Esophagus muscularis mucosa (tissue), 4 donors: Measurements from ENCODE around the gene SEC22A. TPM values are rescaled to one million over a fixed set of nuclear protein-coding genes. Genes with fewer than 3 reads are reported as not detected.

Experiments
- DNase-seq: peaks from one replicate; pipeline ENCODE4 v3.0.0-alpha.2; 2017; ENCODE audit errors: extremely low spot score
- H3K27ac ChIP-seq, 4 donors: fragments of 200-600 bp; sonication (generic); replicated peaks in 1 of 4; 1 replicate in 3 of 4; 2 replicates in 1 of 4; pipeline ENCODE4 v1.5.1; 2016 to 2019; ENCODE audit warnings: mild to moderate bottlenecking in 1 of 4
- H3K27me3 ChIP-seq, 4 donors: fragments of 200-600 bp; sonication (generic); one replicate each; pipeline versions ENCODE4 v1.5.1 to v1.6.0; 2016 to 2019
- H3K36me3 ChIP-seq, 4 donors: fragments of 200-600 bp; sonication (generic); one replicate each; pipeline ENCODE4 v1.5.1; 2016 to 2019
- H3K4me1 ChIP-seq, 4 donors: fragments of 200-600 bp; sonication (generic); one replicate each; pipeline ENCODE4 v1.5.1; 2016 to 2019
- H3K4me3 ChIP-seq, 4 donors: fragments of 200-600 bp; sonication (generic); 1 replicate in 2 of 4; 2 replicates in 2 of 4; pipeline ENCODE4 v1.5.1; 2016 to 2019; ENCODE audit warnings: mild to moderate bottlenecking in 4 of 4, moderate library complexity in 1 of 4
- H3K9me3 ChIP-seq, 4 donors: fragments of 200-600 bp; sonication (generic); 1 replicate in 3 of 4; 2 replicates in 1 of 4; pipeline ENCODE4 v1.5.1; 2016 to 2019
- EP300 ChIP-seq: sonication (generic); formaldehyde crosslinking; IDR thresholded peaks from one replicate; pipeline ENCODE4 v1.6.1; 2017; ENCODE audit warnings: antibody characterized with exemption
- POLR2A ChIP-seq: fragments of 450-650 bp; IDR thresholded peaks from one replicate; pipeline ENCODE4 v1.6.1; 2017; ENCODE audit warnings: antibody characterized with exemption, moderate library complexity, mild to moderate bottlenecking, low read depth
- POLR2AphosphoS5 ChIP-seq, 2 donors: sonication (generic); formaldehyde crosslinking; IDR thresholded peaks; one replicate each; pipeline ENCODE4 v1.6.1; 2017; ENCODE audit warnings: antibody characterized with exemption in 2 of 2
- WGBS: methylation state at CpG from one replicate; pipeline ENCODE4 v1.1.5; 2018; 5-methylcytosine and 5-hydroxymethylcytosine counted together
- intact Hi-C: fragments of 100-400 bp; cut with DNase I; formaldehyde crosslinking; loops from one replicate; pipeline ENCODE4 v1.15.1; 2023
- total RNA-seq, 4 donors: library from RNA; depleted of rRNA; stranded (reverse); fragments of >200 nt; gene quantifications; one replicate each; pipeline versions ENCODE4 v1.1.0 to v1.2.1, GENCODE V29; 2016
- TF ChIP-seq, protein P1 (sequence below), 3 experiments: fragments of 200-600 bp in 2 of 3; fragments of 450-650 bp in 1 of 3; sonication (generic) in 2 of 3; IDR thresholded peaks; one replicate each; pipeline ENCODE4 v1.5.1; 2017 to 2019; ENCODE audit warnings: antibody characterized with exemption in 3 of 3, mild to moderate bottlenecking in 2 of 3, moderate library complexity in 1 of 3

Gene SEC22A
- total RNA-seq, 4 donors from 2014 or later = 12.0 to 29.9 (median 20.0) TPM

- DNase-seq = no peak
- intact Hi-C loops = no loop called here
- TF ChIP-seq, protein P1, sequence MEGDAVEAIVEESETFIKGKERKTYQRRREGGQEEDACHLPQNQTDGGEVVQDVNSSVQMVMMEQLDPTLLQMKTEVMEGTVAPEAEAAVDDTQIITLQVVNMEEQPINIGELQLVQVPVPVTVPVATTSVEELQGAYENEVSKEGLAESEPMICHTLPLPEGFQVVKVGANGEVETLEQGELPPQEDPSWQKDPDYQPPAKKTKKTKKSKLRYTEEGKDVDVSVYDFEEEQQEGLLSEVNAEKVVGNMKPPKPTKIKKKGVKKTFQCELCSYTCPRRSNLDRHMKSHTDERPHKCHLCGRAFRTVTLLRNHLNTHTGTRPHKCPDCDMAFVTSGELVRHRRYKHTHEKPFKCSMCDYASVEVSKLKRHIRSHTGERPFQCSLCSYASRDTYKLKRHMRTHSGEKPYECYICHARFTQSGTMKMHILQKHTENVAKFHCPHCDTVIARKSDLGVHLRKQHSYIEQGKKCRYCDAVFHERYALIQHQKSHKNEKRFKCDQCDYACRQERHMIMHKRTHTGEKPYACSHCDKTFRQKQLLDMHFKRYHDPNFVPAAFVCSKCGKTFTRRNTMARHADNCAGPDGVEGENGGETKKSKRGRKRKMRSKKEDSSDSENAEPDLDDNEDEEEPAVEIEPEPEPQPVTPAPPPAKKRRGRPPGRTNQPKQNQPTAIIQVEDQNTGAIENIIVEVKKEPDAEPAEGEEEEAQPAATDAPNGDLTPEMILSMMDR (IDR thresholded peaks at IDR 0.05) = no peak
- no peak for TF ChIP-seq POLR2A
- no peak for TF ChIP-seq EP300
- no peak for TF ChIP-seq POLR2AphosphoS5 (IDR thresholded peaks at IDR 0.05)
- H3K27me3 ChIP-seq = no peaks in the 10 kb centered on the region
- H3K27ac ChIP-seq = no peak overlapping the region
- H3K36me3 ChIP-seq = peaks cover 58 to 100% (median 72%) of the 10 kb centered on the region in 4 donors
- peaks cover 0 to 12% (median 5%) of the 10 kb centered on the region in 4 donors for H3K4me1 ChIP-seq
- H3K9me3 ChIP-seq = no peaks in the 10 kb centered on the region
- 92% methylated on average over 3 of the region's 4 CpGs for WGBS
- no peak overlapping the region for H3K4me3 ChIP-seq
Measured at GRCh38 chr3:123285479-123285878, 83.7 kb downstream of the SEC22A start.

DNA sequence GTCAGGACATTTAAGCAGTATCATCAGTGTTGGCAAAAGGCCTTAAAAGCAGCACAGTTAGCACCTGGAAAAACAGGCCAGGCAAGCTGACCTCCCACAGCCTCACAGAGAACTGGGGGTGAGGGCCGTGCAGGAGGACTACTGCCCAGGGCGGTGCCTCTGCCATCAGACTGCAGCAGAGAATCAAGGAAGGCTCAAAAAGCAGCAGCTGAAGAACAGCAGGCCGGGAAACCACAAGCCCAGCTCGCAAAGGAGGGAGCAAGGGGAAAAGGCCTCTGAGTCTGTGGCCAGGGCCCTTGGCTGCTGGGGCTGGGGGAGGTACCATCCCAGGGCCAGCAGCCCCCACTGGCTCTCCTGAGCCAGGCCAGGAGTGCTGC is 84.2 kb downstream of the SEC22A start:
- intact Hi-C loops = no loop called here
- WGBS = 88% methylated on average over 4 of the region's 4 CpGs
- H3K36me3 ChIP-seq = peaks cover 63 to 100% (median 76%) of the 10 kb centered on the region in 4 donors
- no peak for DNase-seq
- no peaks in the 10 kb centered on the region for H3K27me3 ChIP-seq
- H3K4me3 ChIP-seq = no peak overlapping the region
- H3K9me3 ChIP-seq = no peaks in the 10 kb centered on the region
- no peak overlapping the region for H3K27ac ChIP-seq
- peaks cover 0 to 17% (median 9%) of the 10 kb centered on the region in 4 donors for H3K4me1 ChIP-seq
- TF ChIP-seq POLR2AphosphoS5 (IDR thresholded peaks at IDR 0.05) (no peak), EP300 (no peak), POLR2A (no peak)
- TF ChIP-seq, protein P1 (IDR thresholded peaks at IDR 0.05) = no peak

DNA sequence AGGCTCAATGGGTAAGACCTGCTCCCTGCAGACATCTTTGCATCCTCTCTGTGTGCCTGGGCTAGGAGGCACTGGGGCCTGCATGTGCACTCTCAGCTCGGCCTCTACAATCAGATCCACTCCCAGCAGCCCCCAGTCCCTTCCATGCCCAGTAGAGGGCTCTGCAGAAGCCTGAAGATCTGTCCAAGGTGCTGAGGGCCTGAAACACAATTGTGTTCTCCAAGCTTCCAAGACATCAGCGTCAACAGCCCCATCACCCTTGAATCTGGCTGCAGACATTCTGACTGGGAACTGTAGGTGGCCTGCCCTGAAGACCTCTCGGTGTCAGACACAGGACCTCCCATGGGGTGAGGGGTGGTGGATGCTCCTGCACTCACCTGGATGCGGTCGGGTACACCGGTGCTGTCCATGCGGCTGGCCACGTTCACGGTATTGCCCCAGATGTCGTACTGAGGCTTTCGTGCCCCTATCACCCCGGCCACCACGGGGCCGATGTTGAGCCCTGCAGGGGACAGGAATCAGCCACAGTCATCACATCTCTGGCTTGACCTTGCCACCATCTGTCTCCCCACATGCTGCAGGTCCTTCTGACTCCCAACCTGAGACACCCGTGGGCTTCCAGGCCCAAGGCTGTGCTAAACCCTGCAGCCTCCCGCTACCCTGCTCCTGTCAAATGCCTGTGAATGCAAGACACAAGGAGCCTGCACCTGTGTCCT is 84.7 kb downstream of the SEC22A start:
- WGBS = 82% methylated on average over 4 of the region's 16 CpGs

DNA sequence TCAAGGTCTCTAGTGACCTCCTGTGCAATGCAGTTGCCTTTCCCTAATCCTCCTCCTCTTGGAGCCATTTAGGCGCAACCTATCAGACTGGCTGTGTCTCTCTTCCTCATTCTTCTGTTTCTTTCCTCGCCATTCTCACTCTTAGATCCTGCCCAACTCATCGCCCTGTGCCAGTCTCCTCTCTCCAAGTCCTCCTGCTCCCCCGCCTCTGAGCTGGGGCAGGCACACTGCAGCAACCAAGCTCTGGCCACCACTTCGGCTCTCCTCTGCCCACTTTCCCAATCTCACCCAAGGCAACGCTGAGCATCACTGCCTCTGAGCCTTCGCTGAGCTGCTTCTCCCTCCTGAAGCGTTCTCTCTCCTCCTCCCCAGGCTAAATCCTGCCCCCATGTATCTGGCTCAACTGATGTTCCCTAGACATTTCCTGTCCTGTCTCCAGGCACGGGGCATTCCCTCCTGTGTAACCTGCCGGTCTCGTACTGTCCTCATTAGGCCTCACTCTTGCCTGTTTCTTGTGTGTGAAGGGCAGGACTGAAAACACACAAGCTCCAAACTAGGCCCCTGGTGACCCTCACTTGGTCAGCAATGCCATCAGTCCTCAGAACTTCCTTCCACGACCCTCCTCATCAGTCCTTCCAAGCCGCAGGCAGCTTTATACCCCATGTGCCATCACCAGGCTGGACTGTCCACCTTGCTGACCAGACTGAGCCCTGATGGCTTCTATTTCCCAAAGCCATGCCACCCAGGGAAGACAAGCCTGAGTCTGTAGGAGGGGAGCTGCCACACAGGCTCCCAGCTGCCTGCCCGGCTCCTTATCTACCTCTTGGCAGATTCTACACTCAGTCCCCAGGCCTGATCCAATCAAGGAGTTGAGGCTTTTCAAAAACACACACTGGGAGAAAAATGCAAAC is 85.6 kb downstream of the SEC22A start:
- no peaks in the 10 kb centered on the region for H3K9me3 ChIP-seq
- intact Hi-C loops = no loop called here
- no peaks in the 10 kb centered on the region for H3K27me3 ChIP-seq
- peaks cover 61 to 100% (median 82%) of the 10 kb centered on the region in 4 donors for H3K36me3 ChIP-seq
- H3K4me1 ChIP-seq = peaks cover 0 to 21% (median 12%) of the 10 kb centered on the region in 4 donors
- H3K27ac ChIP-seq = peak overlapping the region in 2 of 4 donors; percentile 6 to 31
- TF ChIP-seq, protein P1 (IDR thresholded peaks at IDR 0.05) = no peak
- TF ChIP-seq POLR2A = no peak
- 88% methylated on average over 14 of the region's 14 CpGs for WGBS
- H3K4me3 ChIP-seq = no peak overlapping the region
- DNase-seq = peak; percentile 81

More for the DNA sequence above, 84.7 kb downstream of the SEC22A start:
- H3K4me3 ChIP-seq = no peak overlapping the region
- no peaks in the 10 kb centered on the region for H3K9me3 ChIP-seq
- no peaks in the 10 kb centered on the region for H3K27me3 ChIP-seq
- peaks cover 0 to 21% (median 12%) of the 10 kb centered on the region in 4 donors for H3K4me1 ChIP-seq
- no peak overlapping the region for H3K27ac ChIP-seq
- TF ChIP-seq POLR2AphosphoS5 (IDR thresholded peaks at IDR 0.05) (no peak), POLR2A (no peak)
- TF ChIP-seq, protein P1 (IDR thresholded peaks at IDR 0.05) = peak; percentile 24 to 59 (median 28)
- DNase-seq = peak; percentile 87
- intact Hi-C loops = no loop called here
- peaks cover 63 to 100% (median 79%) of the 10 kb centered on the region in 4 donors for H3K36me3 ChIP-seq
